Measurements from ENCODE around the gene TPD52L1. TPM values are rescaled to one million over a fixed set of nuclear protein-coding genes. Genes with fewer than 3 reads are reported as not detected.

TPD52L1 gene
- total and polyA plus RNA-seq, 10 of the 15 experiments (the other 5 are each of a cell fraction or from before 2014, with no cell fraction given): 0.03 to 2.6 (median 0.16) TPM; not detected in 3

DNA sequence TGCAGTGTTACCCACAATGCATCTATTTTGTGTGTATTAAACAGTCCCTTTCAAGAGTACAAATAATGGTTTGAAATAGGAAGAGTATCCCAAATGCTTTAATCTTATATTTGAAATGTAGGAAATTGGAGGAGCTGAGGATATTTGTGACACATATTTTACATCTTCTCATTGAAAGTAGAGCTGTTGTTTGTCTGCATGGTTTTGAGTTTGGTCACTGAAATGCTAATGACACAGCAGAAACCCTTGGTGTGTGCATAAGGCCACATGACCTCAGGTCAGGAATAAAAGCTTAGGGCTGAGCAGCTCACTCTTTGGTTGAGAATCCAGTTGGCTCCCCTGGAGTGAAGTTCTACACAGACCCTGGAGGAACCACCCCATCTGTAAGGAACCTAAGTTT lies 49.8 kb downstream of the TPD52L1 start (continued):
- TF ChIP-seq, protein P1, sequence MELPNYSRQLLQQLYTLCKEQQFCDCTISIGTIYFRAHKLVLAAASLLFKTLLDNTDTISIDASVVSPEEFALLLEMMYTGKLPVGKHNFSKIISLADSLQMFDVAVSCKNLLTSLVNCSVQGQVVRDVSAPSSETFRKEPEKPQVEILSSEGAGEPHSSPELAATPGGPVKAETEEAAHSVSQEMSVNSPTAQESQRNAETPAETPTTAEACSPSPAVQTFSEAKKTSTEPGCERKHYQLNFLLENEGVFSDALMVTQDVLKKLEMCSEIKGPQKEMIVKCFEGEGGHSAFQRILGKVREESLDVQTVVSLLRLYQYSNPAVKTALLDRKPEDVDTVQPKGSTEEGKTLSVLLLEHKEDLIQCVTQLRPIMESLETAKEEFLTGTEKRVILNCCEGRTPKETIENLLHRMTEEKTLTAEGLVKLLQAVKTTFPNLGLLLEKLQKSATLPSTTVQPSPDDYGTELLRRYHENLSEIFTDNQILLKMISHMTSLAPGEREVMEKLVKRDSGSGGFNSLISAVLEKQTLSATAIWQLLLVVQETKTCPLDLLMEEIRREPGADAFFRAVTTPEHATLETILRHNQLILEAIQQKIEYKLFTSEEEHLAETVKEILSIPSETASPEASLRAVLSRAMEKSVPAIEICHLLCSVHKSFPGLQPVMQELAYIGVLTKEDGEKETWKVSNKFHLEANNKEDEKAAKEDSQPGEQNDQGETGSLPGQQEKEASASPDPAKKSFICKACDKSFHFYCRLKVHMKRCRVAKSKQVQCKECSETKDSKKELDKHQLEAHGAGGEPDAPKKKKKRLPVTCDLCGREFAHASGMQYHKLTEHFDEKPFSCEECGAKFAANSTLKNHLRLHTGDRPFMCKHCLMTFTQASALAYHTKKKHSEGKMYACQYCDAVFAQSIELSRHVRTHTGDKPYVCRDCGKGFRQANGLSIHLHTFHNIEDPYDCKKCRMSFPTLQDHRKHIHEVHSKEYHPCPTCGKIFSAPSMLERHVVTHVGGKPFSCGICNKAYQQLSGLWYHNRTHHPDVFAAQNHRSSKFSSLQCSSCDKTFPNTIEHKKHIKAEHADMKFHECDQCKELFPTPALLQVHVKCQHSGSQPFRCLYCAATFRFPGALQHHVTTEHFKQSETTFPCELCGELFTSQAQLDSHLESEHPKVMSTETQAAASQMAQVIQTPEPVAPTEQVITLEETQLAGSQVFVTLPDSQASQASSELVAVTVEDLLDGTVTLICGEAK (IDR thresholded peaks at IDR 0.05; ENCODE audit: borderline replicate concordance): no peak
- TF ChIP-seq KLF5 (IDR thresholded peaks at IDR 0.05; ENCODE audit: partially characterized antibody) (no peak), ZNF622 (IDR thresholded peaks at IDR 0.05) (no peak), CREM (IDR thresholded peaks at IDR 0.05; ENCODE audit: low read depth) (no peak)

DNA sequence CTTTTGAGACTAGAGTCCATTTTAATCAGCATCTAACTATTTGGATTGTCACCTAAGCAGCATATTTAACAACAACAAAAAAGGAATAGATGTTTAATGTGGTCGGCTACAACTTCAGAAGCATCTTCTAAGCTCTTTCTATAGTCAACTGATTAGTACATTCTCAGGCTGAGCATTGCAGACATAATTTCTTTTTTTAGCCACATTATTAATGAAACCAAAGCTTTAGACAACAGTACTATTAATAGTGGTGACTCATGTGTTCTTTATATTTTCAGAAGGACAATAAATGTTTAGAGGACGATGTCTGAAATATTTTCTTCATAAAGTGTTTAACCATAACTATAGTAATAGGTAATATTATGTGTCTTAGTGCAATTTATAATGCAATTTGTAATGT lies 52.4 kb downstream of the TPD52L1 start:
- intact Hi-C loops (cut with micrococcal nuclease; ENCODE audit: unreplicated experiment): no loop called here
- ChIA-PET CTCF (no interaction called here), POLR2A (no interaction called here), RAD21 (ENCODE audit: unreplicated experiment) (no interaction called here), SMC1A (ENCODE audit: uncharacterized antibody, unreplicated experiment) (interaction anchor here (0.6 to 1.4 kb wide), 3 partner anchors 15 to 39 kb away, joined by 3 read pairs; no protein-coding TSS in a partner anchor)
- no peak for ATAC-seq
- Histone ChIP-seq H3K9ac (ENCODE audit: control insufficient read depth, insufficient read depth, low read length) (no peak overlapping the region), H4K20me1 (ENCODE audit: control insufficient read depth, insufficient read depth) (no peaks in the 10 kb centered on the region), H2AFZ (ENCODE audit: control insufficient read depth, low read depth, low read length) (no peak overlapping the region), H3K9me3 (replicated peaks; ENCODE audit: control insufficient read depth, insufficient read depth, low read length) (no peaks in the 10 kb centered on the region), H3K4me2 (ENCODE audit: control insufficient read depth, insufficient read depth) (no peak overlapping the region), H3K36me3 (ENCODE audit: control insufficient read depth in 2 of 2, insufficient read depth in 2 of 2, low read length in 1 of 2) (no peaks in the 10 kb centered on the region), H3K27me3 (replicated peaks in 1 of 2; ENCODE audit: control insufficient read depth in 2 of 2, insufficient read depth in 2 of 2, low read length in 1 of 2) (no peaks in the 10 kb centered on the region), H3K4me1 (ENCODE audit: control insufficient read depth, insufficient read depth, low read length) (no peaks in the 10 kb centered on the region), H3K79me2 (ENCODE audit: control insufficient read depth, insufficient read depth, low read length) (no peaks in the 10 kb centered on the region), H3K27ac (ENCODE audit: control insufficient read depth, insufficient read depth) (no peak overlapping the region), H3K4me3 (no peak overlapping the region)
- TF ChIP-seq NBN (IDR thresholded peaks at IDR 0.05) (no peak), GABPA (IDR thresholded peaks at IDR 0.05; ENCODE audit: low read depth) (no peak), CBX5 (IDR thresholded peaks at IDR 0.05; ENCODE audit: low read depth) (no peak), KAT2A (conservative IDR thresholded peaks at IDR 0.05; ENCODE audit: control insufficient read depth, low read depth, low read length) (no peak), MEF2A (IDR thresholded peaks at IDR 0.05; ENCODE audit: insufficient read depth, low read depth, low read length) (no peak), MYC (IDR thresholded peaks at IDR 0.05; ENCODE audit: insufficient read depth, insufficient read length, insufficient replicate concordance, low read length, severe bottlenecking) (no peak), FOXM1 (IDR thresholded peaks at IDR 0.05; ENCODE audit: low read depth, low read length) (no peak), CHD1 (IDR thresholded peaks at IDR 0.05; ENCODE audit: low read depth, low read length) (no peak), ZNF207 (IDR thresholded peaks at IDR 0.05; ENCODE audit: borderline replicate concordance) (no peak), STAT3 (IDR thresholded peaks at IDR 0.05; ENCODE audit: low read depth, low read length) (no peak)
- in situ Hi-C loops (cut with MboI): no loop called here
- no peak for FAIRE-seq
- no peak for DNase-seq (ENCODE audit: low read depth, low spot score)
- WGBS (ENCODE audit: insufficient coverage, insufficient replicate concordance, low lambda C conversion rate, missing lambda C conversion rate): 0% methylated on average over 2 of the region's 2 CpGs
- no TSS peak for BruUV-seq (replicated peaks)

All from GM12878 (cell line).